ENCODE data around the gene RBMS3.

DNA sequence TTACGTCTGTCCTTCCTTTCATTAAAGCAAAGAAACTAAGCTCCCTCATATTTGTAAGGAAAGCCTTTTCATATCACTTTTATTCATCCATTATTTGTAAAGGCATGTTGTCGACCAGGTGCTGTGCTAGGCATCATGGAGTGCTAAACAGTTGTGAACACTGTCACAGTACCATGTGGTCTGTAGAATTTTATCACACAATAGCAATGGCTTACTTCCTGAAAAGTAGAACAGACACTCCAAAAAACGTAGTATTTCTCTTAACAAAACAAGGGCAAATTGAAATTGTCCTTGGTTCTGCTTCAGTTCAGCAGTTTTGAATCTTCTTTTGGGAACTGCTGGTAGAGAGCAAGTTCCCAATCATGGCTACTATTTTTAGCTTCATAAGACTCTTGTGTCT lies 63.3 kb downstream of the RBMS3 start:
- no peak for TF ChIP-seq CTCF (IDR thresholded peaks at IDR 0.05)
- no peak for TF ChIP-seq POLR2A (IDR thresholded peaks at IDR 0.05)
- no peak for TF ChIP-seq POLR2AphosphoS5 (IDR thresholded peaks at IDR 0.05)
